Naive thymus-derived CD4-positive, alpha-beta T cell (primary cell): ENCODE data around the gene CPT1A. TPM values are rescaled to one million over a fixed set of nuclear protein-coding genes. Genes with fewer than 3 reads are reported as not detected.

Experiments
- ATAC-seq: fragments of 150-1000 bp; cut with Tn5 transposase; 2 replicates; pipeline ENCODE4 v1.10.0; 2021; ENCODE audit warnings: mild to moderate bottlenecking, moderate library complexity
- CTCF ChIA-PET: fragments of 350-600 bp; sonication (Branson Sonifier 250); formaldehyde crosslinking; loops from one replicate; lab custom pipeline; 2021; ENCODE audit warnings: antibody characterized with exemption; lab: Charles Lee
- POLR2A ChIA-PET: fragments of 350-600 bp; sonication (Branson Sonifier 250); formaldehyde crosslinking; loops from one replicate; lab custom pipeline; 2021; ENCODE audit warnings: antibody characterized with exemption, inconsistent platforms; lab: Charles Lee
- DNase-seq, 9 donors: peaks; one replicate each; pipeline versions ENCODE4 v3.0.0 to v3.0.0-alpha.2; 2020 to 2022; ENCODE audit warnings: mixed read lengths in 1 of 9
- H3K27ac ChIP-seq: one replicate; pipeline ENCODE4 v1.7.0; 2013; ENCODE audit warnings: mild to moderate bottlenecking, low read depth, low read length, moderate library complexity
- H3K27me3 ChIP-seq, 2 donors: one replicate each; pipeline ENCODE4 v1.7.0; 2013; ENCODE audit warnings: low read length in 2 of 2, mild to moderate bottlenecking in 2 of 2, moderate library complexity in 2 of 2; ENCODE audit not compliant: control insufficient read depth in 2 of 2, insufficient read depth in 2 of 2
- H3K36me3 ChIP-seq, 3 experiments: 1 replicate in 2 of 3; 2 replicates in 1 of 3; pipeline ENCODE4 v1.7.0; 2013; ENCODE audit warnings: low read length in 3 of 3, mild to moderate bottlenecking in 3 of 3, moderate library complexity in 1 of 3; ENCODE audit not compliant: insufficient read depth in 3 of 3, control insufficient read depth in 2 of 3
- H3K4me1 ChIP-seq, 2 donors: one replicate each; pipeline ENCODE4 v1.7.0; 2013; ENCODE audit warnings: low read length in 2 of 2, mild to moderate bottlenecking in 2 of 2, moderate library complexity in 1 of 2; ENCODE audit not compliant: control insufficient read depth in 2 of 2, insufficient read depth in 2 of 2
- H3K4me3 ChIP-seq: 2 replicates; pipeline ENCODE4 v1.7.0; 2013; ENCODE audit warnings: mild to moderate bottlenecking, low read length
- H3K9me3 ChIP-seq, 3 experiments: 1 replicate in 2 of 3; 2 replicates in 1 of 3; pipeline ENCODE4 v1.7.0; 2013; ENCODE audit warnings: low read length in 3 of 3; ENCODE audit not compliant: control insufficient read depth in 2 of 3
- H3K27ac Mint-ChIP-seq, 9 donors: one replicate each; pipeline ENCODE4 v1.8.0; 2020 to 2022; ENCODE audit warnings: mixed read lengths in 9 of 9, mild to moderate bottlenecking in 8 of 9, moderate library complexity in 5 of 9, inconsistent platforms in 2 of 9
- H3K27me3 Mint-ChIP-seq, 5 donors: one replicate each; pipeline ENCODE4 v1.8.0; 2021 to 2022; ENCODE audit warnings: mixed read lengths in 5 of 5, mild to moderate bottlenecking in 1 of 5
- H3K36me3 Mint-ChIP-seq, 5 donors: one replicate each; pipeline ENCODE4 v1.8.0; 2020 to 2022; ENCODE audit warnings: mixed read lengths in 5 of 5, mild to moderate bottlenecking in 3 of 5, inconsistent platforms in 1 of 5
- H3K4me1 Mint-ChIP-seq, 7 donors: one replicate each; pipeline ENCODE4 v1.8.0; 2020 to 2022; ENCODE audit warnings: mixed read lengths in 7 of 7, mild to moderate bottlenecking in 3 of 7, inconsistent platforms in 1 of 7
- H3K4me3 Mint-ChIP-seq, 10 donors: one replicate each; pipeline ENCODE4 v1.8.0; 2020 to 2022; ENCODE audit warnings: mild to moderate bottlenecking in 10 of 10, mixed read lengths in 10 of 10, moderate library complexity in 6 of 10, inconsistent platforms in 2 of 10
- H3K9me3 Mint-ChIP-seq, 11 donors: one replicate each; pipeline ENCODE4 v1.8.0; 2020 to 2022; ENCODE audit warnings: mixed read lengths in 11 of 11, mild to moderate bottlenecking in 4 of 11, inconsistent platforms in 1 of 11, moderate library complexity in 1 of 11
- intact Hi-C, 2 donors: fragments of 100-400 bp; cut with micrococcal nuclease; formaldehyde crosslinking; loops; one replicate each; pipeline ENCODE4 v1.15.1; 2023
- polyA plus RNA-seq, 2 donors: library from polyadenylated mRNA; unstranded; fragments of 300-500 nt; fragmentation: Illumina TruSeq; gene quantifications; one replicate each; pipeline ENCODE4 v1.2.3, GENCODE V29; 2021
- total RNA-seq, 6 experiments: library from RNA in 5 of 6; stranded (reverse) in 5 of 6; gene quantifications; 1 replicate in 5 of 6; 2 replicates in 1 of 6; pipeline ENCODE4 v1.2.3 and lab custom pipeline; 2021 to 2026

CPT1A gene
- total and polyA plus RNA-seq, 7 experiments from 2014 or later, result 2.3 to 52.7 (median 20.0) TPM

- H3K9me3 ChIP-seq, result no peaks in the 10 kb centered on the region
- intact Hi-C loops, result no loop called here
- CTCF ChIA-PET, result no interaction called here
- Mint-ChIP-seq H3K27me3 (no peaks in the 10 kb centered on the region), H3K27ac (no peak overlapping the region), H3K4me1 (peaks cover 0 to 5% (median 0%) of the 10 kb centered on the region in 7 donors), H3K4me3 (no peak overlapping the region), H3K36me3 (peaks cover 7 to 63% (median 31%) of the 10 kb centered on the region in 5 donors), H3K9me3 (no peaks in the 10 kb centered on the region)
- no peak overlapping the region for H3K27ac ChIP-seq
- DNase-seq (no peak), ATAC-seq (no peak)
- no peaks in the 10 kb centered on the region for H3K4me1 ChIP-seq
- peaks cover 24 to 89% (median 49%) of the 10 kb centered on the region in 3 experiments for H3K36me3 ChIP-seq
- POLR2A ChIA-PET, result no interaction called here
- H3K4me3 ChIP-seq, result no peak overlapping the region
- H3K27me3 ChIP-seq, result no peaks in the 10 kb centered on the region
Measured at GRCh38 chr11:68773521-68774193, 68.1 kb downstream of the CPT1A start.

- Histone ChIP-seq H3K36me3 (peaks cover 24 to 87% (median 49%) of the 10 kb centered on the region in 3 experiments), H3K4me1 (no peaks in the 10 kb centered on the region), H3K4me3 (no peak overlapping the region), H3K27ac (no peak overlapping the region), H3K27me3 (no peaks in the 10 kb centered on the region), H3K9me3 (no peaks in the 10 kb centered on the region)
- no peak for ATAC-seq
- no peak for DNase-seq
- Mint-ChIP-seq H3K27me3 (no peaks in the 10 kb centered on the region), H3K4me3 (no peak overlapping the region), H3K36me3 (peaks cover 7 to 61% (median 28%) of the 10 kb centered on the region in 5 donors), H3K4me1 (peaks cover 0 to 5% (median 0%) of the 10 kb centered on the region in 7 donors), H3K27ac (no peak overlapping the region), H3K9me3 (no peaks in the 10 kb centered on the region)
- intact Hi-C loops, result no loop called here
- ChIA-PET CTCF (no interaction called here), POLR2A (interaction anchor here (0.7 kb wide), 1 partner anchor 70 kb away, joined by 3 read pairs; no protein-coding TSS in a partner anchor)
Measured at GRCh38 chr11:68772936-68773335, 68.8 kb downstream of the CPT1A start.

- ATAC-seq, result no peak
- POLR2A ChIA-PET, result no interaction called here
- no peaks in the 10 kb centered on the region for H3K4me1 ChIP-seq
- peaks cover 0 to 1% (median 0%) of the 10 kb centered on the region in 7 donors for H3K4me1 Mint-ChIP-seq
- H3K27ac ChIP-seq, result no peak overlapping the region
- H3K4me3 Mint-ChIP-seq, result no peak overlapping the region
- no peaks in the 10 kb centered on the region for H3K9me3 Mint-ChIP-seq
- CTCF ChIA-PET, result interaction anchor here (1.0 kb wide), 1 partner anchor 27 kb away, joined by 3 read pairs; no protein-coding TSS in a partner anchor
- H3K36me3 Mint-ChIP-seq, result peaks cover 6 to 60% (median 25%) of the 10 kb centered on the region in 5 donors
- H3K4me3 ChIP-seq, result no peak overlapping the region
- H3K27me3 Mint-ChIP-seq, result no peaks in the 10 kb centered on the region
- H3K36me3 ChIP-seq, result peaks cover 21 to 79% (median 41%) of the 10 kb centered on the region in 3 experiments
- no peaks in the 10 kb centered on the region for H3K9me3 ChIP-seq
- no peaks in the 10 kb centered on the region for H3K27me3 ChIP-seq
- no peak for DNase-seq
- intact Hi-C loops, result no loop called here
- H3K27ac Mint-ChIP-seq, result no peak overlapping the region
Measured at GRCh38 chr11:68770781-68771180, 70.9 kb downstream of the CPT1A start.

GRCh38 chr11:68767672-68768071 lies 74.0 kb downstream of the CPT1A start:
- Histone ChIP-seq H3K36me3 (peaks cover 4 to 73% (median 20%) of the 10 kb centered on the region in 3 experiments), H3K27me3 (no peaks in the 10 kb centered on the region), H3K9me3 (no peaks in the 10 kb centered on the region), H3K27ac (no peak overlapping the region), H3K4me1 (no peaks in the 10 kb centered on the region), H3K4me3 (no peak overlapping the region)
- ATAC-seq, result no peak
- Mint-ChIP-seq H3K4me1 (peaks cover 0 to 5% (median 0%) of the 10 kb centered on the region in 7 donors), H3K27me3 (no peaks in the 10 kb centered on the region), H3K36me3 (peaks cover 2 to 39% (median 18%) of the 10 kb centered on the region in 5 donors), H3K9me3 (no peaks in the 10 kb centered on the region), H3K4me3 (no peak overlapping the region), H3K27ac (no peak overlapping the region)
- no peak for DNase-seq
- ChIA-PET CTCF (no interaction called here), POLR2A (no interaction called here)
- intact Hi-C loops, result no loop called here

- no peaks in the 10 kb centered on the region for H3K9me3 ChIP-seq
- Mint-ChIP-seq H3K9me3 (no peaks in the 10 kb centered on the region), H3K4me3 (no peak overlapping the region), H3K27me3 (no peaks in the 10 kb centered on the region), H3K27ac (no peak overlapping the region), H3K36me3 (peaks cover 2 to 41% (median 18%) of the 10 kb centered on the region in 5 donors), H3K4me1 (peaks cover 0 to 5% (median 0%) of the 10 kb centered on the region in 7 donors)
- no peaks in the 10 kb centered on the region for H3K4me1 ChIP-seq
- ATAC-seq (no peak), DNase-seq (no peak)
- ChIA-PET CTCF (no interaction called here), POLR2A (no interaction called here)
- H3K27ac ChIP-seq, result no peak overlapping the region
- H3K4me3 ChIP-seq, result no peak overlapping the region
- no peaks in the 10 kb centered on the region for H3K27me3 ChIP-seq
- intact Hi-C loops, result no loop called here
- H3K36me3 ChIP-seq, result peaks cover 4 to 73% (median 13%) of the 10 kb centered on the region in 3 experiments
Measured at GRCh38 chr11:68766786-68767185, 74.9 kb downstream of the CPT1A start.

GRCh38 chr11:68764746-68765145 lies 77.0 kb downstream of the CPT1A start:
- DNase-seq, result no peak
- H3K9me3 Mint-ChIP-seq, result no peaks in the 10 kb centered on the region
- CTCF ChIA-PET, result no interaction called here

More at GRCh38 chr11:68764746-68765145, 77.0 kb downstream of the CPT1A start:
- H3K36me3 ChIP-seq, result peaks cover 0 to 70% (median 5%) of the 10 kb centered on the region in 3 experiments
- H3K4me3 ChIP-seq, result no peak overlapping the region
- POLR2A ChIA-PET, result no interaction called here
- H3K9me3 ChIP-seq, result no peaks in the 10 kb centered on the region
- Mint-ChIP-seq H3K4me1 (peaks cover 0 to 5% (median 0%) of the 10 kb centered on the region in 7 donors), H3K27me3 (no peaks in the 10 kb centered on the region), H3K36me3 (peaks cover 2 to 31% (median 11%) of the 10 kb centered on the region in 5 donors), H3K27ac (peak overlapping the region in 1 of 9 donors; percentile 56), H3K4me3 (no peak overlapping the region)
- H3K27ac ChIP-seq, result no peak overlapping the region
- no peaks in the 10 kb centered on the region for H3K4me1 ChIP-seq
- no peak for ATAC-seq
- H3K27me3 ChIP-seq, result no peaks in the 10 kb centered on the region
- intact Hi-C loops, result no loop called here
